Loucy (cell line): ENCODE results near the gene NRGN.

Experiments
- H2AFZ ChIP-seq: fragments of 200-600 bp; sonication (generic); 2 replicates; pipeline ENCODE4 v1.6.0; 2016; ENCODE audit warnings: antibody characterized with exemption, mild to moderate bottlenecking, low read length, moderate library complexity
- H3F3A ChIP-seq: fragments of 200-600 bp; 2 replicates; pipeline ENCODE4 v1.6.0; 2016; ENCODE audit warnings: antibody characterized with exemption, low read depth, mild to moderate bottlenecking
- H3K27me3 ChIP-seq: fragments of 200-600 bp; sonication (generic); 2 replicates; pipeline ENCODE4 v1.6.1; 2014; ENCODE audit warnings: low read length, mild to moderate bottlenecking; ENCODE audit not compliant: insufficient read depth, poor library complexity, severe bottlenecking
- H3K36me3 ChIP-seq: fragments of 200-600 bp; sonication (generic); 2 replicates; pipeline ENCODE4 v1.6.1; 2016; ENCODE audit warnings: low read length; ENCODE audit not compliant: insufficient read depth
- H3K4me1 ChIP-seq: fragments of 200-600 bp; sonication (generic); 2 replicates; pipeline ENCODE4 v1.5.1; 2014; ENCODE audit warnings: low read length, mild to moderate bottlenecking; ENCODE audit not compliant: insufficient read depth, poor library complexity, severe bottlenecking
- H3K4me2 ChIP-seq: fragments of 200-600 bp; sonication (generic); 2 replicates; pipeline ENCODE4 v1.6.0; 2014; ENCODE audit warnings: antibody characterized with exemption, low read length, low read depth, mild to moderate bottlenecking; ENCODE audit not compliant: poor library complexity, severe bottlenecking
- H3K4me3 ChIP-seq: fragments of 200-600 bp; sonication (generic); 2 replicates; pipeline ENCODE4 v1.5.1; 2014; ENCODE audit warnings: low read length, mild to moderate bottlenecking, mixed read lengths; ENCODE audit not compliant: poor library complexity, severe bottlenecking
- H3K79me2 ChIP-seq: fragments of 200-600 bp; sonication (generic); 2 replicates; pipeline ENCODE4 v1.6.1; 2014; ENCODE audit warnings: low read length; ENCODE audit not compliant: insufficient read depth
- H3K9ac ChIP-seq: fragments of 200-600 bp; sonication (generic); 2 replicates; pipeline ENCODE4 v1.6.0; 2014; ENCODE audit warnings: mild to moderate bottlenecking, low read depth, low read length, moderate library complexity; ENCODE audit not compliant: poor library complexity, severe bottlenecking
- H3K9me2 ChIP-seq: fragments of 200-600 bp; sonication (generic); replicated peaks from 2 replicates; pipeline ENCODE4 v1.6.1; 2016; ENCODE audit warnings: low read depth, low read length, mixed read lengths
- H3K9me3 ChIP-seq: fragments of 200-600 bp; sonication (generic); 2 replicates; pipeline ENCODE4 v1.6.1; 2014; ENCODE audit warnings: mild to moderate bottlenecking, antibody characterized with exemption, low read length, low read depth; ENCODE audit not compliant: insufficient read depth
- H4K20me1 ChIP-seq: fragments of 200-600 bp; sonication (generic); 2 replicates; pipeline ENCODE4 v1.6.0; 2014; ENCODE audit warnings: antibody characterized with exemption, low read length, mild to moderate bottlenecking; ENCODE audit not compliant: insufficient read depth, poor library complexity, severe bottlenecking
- CTCF ChIP-seq: fragments of 200-600 bp; sonication (generic); conservative IDR thresholded peaks from 2 replicates; pipeline ENCODE4 v1.5.1; 2014; ENCODE audit warnings: mild to moderate bottlenecking, antibody characterized with exemption, low read length
- EZH2phosphoT487 ChIP-seq: fragments of 200-600 bp; IDR thresholded peaks from 2 replicates; pipeline ENCODE4 v1.6.1; 2018; ENCODE audit warnings: antibody characterized with exemption, mild to moderate bottlenecking, moderate library complexity, borderline replicate concordance

Gene NRGN

DNA sequence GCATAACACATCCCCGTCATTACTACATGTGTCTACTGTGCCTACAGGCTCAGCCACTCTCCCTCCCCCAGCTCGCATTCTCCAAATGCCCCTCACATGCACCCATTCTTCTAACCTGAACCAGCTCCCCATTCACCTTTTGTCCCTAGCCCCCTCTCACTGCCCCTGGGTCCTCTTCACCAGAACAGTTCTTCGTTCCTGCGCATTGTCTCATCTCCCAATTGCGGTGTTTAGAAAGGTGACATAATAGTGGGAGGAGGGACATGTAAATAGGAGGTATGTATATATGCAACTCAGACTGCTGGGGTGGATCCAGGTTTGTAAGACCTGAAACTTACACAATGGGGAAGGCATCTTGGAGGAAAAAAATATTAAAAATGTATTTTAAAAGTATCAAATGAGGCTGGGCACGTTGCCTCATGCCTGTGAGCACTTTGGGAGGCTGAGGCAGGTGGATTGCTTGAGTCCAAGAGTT lies 17.0 kb downstream of the NRGN start:
- Histone ChIP-seq H3K9me3 (no peaks in the 10 kb centered on the region), H3K9ac (no peak overlapping the region), H3K4me3 (no peak overlapping the region), H3K36me3 (no peaks in the 10 kb centered on the region), H3K9me2 (no peaks in the 10 kb centered on the region), H3K4me1 (no peaks in the 10 kb centered on the region), H4K20me1 (no peaks in the 10 kb centered on the region), H3F3A (no peaks in the 10 kb centered on the region), H3K27me3 (no peaks in the 10 kb centered on the region), H3K4me2 (no peak overlapping the region), H2AFZ (no peak overlapping the region), H3K79me2 (no peaks in the 10 kb centered on the region)
- TF ChIP-seq EZH2phosphoT487 (no peak), CTCF (no peak)

DNA sequence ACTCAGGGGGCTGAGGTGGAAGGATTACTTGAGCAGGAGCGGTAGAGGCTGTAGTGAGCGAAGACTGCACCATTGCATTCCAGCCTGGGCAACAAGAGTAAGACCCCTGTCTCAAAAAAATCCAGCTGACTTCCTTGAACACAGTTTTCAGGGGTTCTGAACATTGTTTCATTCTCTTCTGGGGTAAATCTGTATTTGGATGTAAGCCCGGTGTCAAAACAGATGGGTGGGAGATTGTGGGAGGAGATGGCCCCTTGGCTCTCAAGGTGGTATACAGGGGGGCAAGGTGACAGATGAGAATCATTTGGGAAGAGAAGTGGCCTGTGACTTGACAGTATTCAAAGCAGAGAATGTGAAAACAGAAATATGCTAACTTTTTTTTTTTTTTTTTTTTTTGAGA lies 17.6 kb downstream of the NRGN start:
- no peaks in the 10 kb centered on the region for H3K9me2 ChIP-seq
- H3K4me1 ChIP-seq: no peaks in the 10 kb centered on the region
- H3K79me2 ChIP-seq: no peaks in the 10 kb centered on the region
- no peaks in the 10 kb centered on the region for H3K27me3 ChIP-seq
- H4K20me1 ChIP-seq: no peaks in the 10 kb centered on the region
- no peaks in the 10 kb centered on the region for H3F3A ChIP-seq
- no peaks in the 10 kb centered on the region for H3K9me3 ChIP-seq
- H2AFZ ChIP-seq: no peak overlapping the region
- no peak overlapping the region for H3K9ac ChIP-seq
- no peak for TF ChIP-seq EZH2phosphoT487
- no peak for TF ChIP-seq CTCF
- H3K4me2 ChIP-seq: no peak overlapping the region
- no peak overlapping the region for H3K4me3 ChIP-seq
- H3K36me3 ChIP-seq: no peaks in the 10 kb centered on the region

GRCh38 chr11:124758355-124759265 lies 18.9 kb downstream of the NRGN start:
- Histone ChIP-seq H4K20me1 (no peaks in the 10 kb centered on the region), H3K4me3 (no peak overlapping the region), H3K4me2 (no peak overlapping the region)

More at GRCh38 chr11:124758355-124759265, 18.9 kb downstream of the NRGN start:
- H3K9me2 ChIP-seq: no peaks in the 10 kb centered on the region
- H3K9me3 ChIP-seq: no peaks in the 10 kb centered on the region
- no peaks in the 10 kb centered on the region for H3K4me1 ChIP-seq
- no peaks in the 10 kb centered on the region for H3F3A ChIP-seq
- H2AFZ ChIP-seq: no peak overlapping the region
- H3K79me2 ChIP-seq: no peaks in the 10 kb centered on the region
- no peaks in the 10 kb centered on the region for H3K36me3 ChIP-seq
- TF ChIP-seq EZH2phosphoT487 (no peak), CTCF (no peak)
- no peaks in the 10 kb centered on the region for H3K27me3 ChIP-seq
- H3K9ac ChIP-seq: no peak overlapping the region
